D721Med (cell line): ENCODE results near the gene AGO3.
A peak's percentile ranks its signal among the peaks of the same experiment; 100 is the strongest.

Experiments
- DNase-seq: peaks from one replicate; pipeline ENCODE4 v3.0.0; 2011; ENCODE audit warnings: low spot score; ENCODE audit not compliant: insufficient read length
- FAIRE-seq: peaks from 2 replicates; lab custom pipeline; 2011; peaks lifted over from hg19 to GRCh38; lab: Jason Lieb, UNC
- TF ChIP-seq, protein P1 (sequence below): IDR thresholded peaks from 2 replicates; pipeline ENCODE4 v1.5.1; 2012; ENCODE audit warnings: mild to moderate bottlenecking, control low read depth; ENCODE audit not compliant: insufficient read depth; ENCODE audit errors: missing control alignments

The AGO3 gene

DNA sequence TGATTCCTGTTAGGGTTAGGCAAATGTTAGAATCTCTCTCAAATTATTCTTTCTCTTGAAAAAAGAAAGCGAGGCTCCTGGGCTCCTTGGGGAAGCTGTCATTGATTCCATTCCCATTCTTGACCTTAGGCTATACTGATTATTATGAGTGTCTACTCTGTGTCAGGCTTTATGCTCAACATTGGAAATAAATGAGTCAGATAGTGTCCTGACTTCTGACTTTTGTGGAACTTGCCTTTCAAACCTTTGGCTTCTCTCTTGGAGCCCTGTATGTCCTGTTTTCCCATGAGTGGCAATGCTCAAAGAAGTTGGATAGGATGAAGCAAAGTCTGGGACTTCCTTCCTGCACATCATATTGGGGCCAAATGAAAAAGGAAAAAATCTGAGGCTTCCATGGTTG is 36.2 kb upstream of the AGO3 start:
- TF ChIP-seq, protein P1, sequence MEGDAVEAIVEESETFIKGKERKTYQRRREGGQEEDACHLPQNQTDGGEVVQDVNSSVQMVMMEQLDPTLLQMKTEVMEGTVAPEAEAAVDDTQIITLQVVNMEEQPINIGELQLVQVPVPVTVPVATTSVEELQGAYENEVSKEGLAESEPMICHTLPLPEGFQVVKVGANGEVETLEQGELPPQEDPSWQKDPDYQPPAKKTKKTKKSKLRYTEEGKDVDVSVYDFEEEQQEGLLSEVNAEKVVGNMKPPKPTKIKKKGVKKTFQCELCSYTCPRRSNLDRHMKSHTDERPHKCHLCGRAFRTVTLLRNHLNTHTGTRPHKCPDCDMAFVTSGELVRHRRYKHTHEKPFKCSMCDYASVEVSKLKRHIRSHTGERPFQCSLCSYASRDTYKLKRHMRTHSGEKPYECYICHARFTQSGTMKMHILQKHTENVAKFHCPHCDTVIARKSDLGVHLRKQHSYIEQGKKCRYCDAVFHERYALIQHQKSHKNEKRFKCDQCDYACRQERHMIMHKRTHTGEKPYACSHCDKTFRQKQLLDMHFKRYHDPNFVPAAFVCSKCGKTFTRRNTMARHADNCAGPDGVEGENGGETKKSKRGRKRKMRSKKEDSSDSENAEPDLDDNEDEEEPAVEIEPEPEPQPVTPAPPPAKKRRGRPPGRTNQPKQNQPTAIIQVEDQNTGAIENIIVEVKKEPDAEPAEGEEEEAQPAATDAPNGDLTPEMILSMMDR, result no peak
- FAIRE-seq, result no peak
- no peak for DNase-seq

DNA sequence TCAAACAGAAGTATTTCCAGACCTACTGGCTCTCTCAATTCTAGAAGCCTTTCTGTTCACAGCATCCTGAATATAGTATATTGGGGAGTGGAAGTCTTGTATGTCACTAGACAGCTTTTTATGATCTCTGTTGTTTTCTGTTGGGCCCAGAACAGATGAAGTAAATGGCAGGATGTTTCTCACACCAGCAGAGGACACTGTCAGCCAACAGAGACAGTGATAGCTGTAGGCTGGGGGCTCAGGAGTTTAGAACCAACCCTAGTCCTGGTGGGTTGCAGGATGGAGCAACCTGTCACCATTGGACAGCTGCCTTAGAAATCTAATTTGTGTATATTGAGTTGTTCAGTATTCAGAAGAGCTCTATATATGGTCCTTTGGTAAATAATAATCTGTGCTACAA is 31.0 kb upstream of the AGO3 start:
- DNase-seq (no peak), FAIRE-seq (no peak)
- TF ChIP-seq, protein P1, result peak; percentile 26

GRCh38 chr1:35901235-35901634 is 29.7 kb upstream of the AGO3 start:
- TF ChIP-seq, protein P1, result no peak
- no peak for FAIRE-seq

GRCh38 chr1:35902671-35903070 is 28.2 kb upstream of the AGO3 start:
- TF ChIP-seq, protein P1, result no peak
- no peak for DNase-seq
- FAIRE-seq, result no peak

More at GRCh38 chr1:35901235-35901634, 29.7 kb upstream of the AGO3 start:
- DNase-seq, result no peak

- FAIRE-seq, result no peak
- DNase-seq, result no peak
- TF ChIP-seq, protein P1, result no peak
These were observed 16.2 kb upstream of the AGO3 start for GRCh38 chr1:35914717-35915116.

DNA sequence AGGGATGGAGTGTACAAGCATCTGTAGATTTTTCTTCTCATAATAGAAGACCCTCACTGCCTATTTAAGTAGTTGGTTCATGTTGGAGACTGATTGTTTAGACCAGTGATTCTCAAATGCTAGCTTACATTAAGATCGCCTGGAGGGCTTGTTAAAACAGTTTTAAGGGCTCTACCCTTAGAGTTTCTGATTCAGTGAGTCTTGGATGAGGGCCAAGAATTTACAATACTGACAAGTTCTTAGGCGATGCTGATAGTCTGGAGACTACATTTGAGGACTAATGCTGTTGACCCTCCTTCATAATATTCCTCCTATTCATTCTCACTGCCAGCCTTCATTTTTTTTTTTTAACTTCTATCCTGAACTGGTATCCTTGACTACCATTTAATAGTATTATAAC is 15.2 kb upstream of the AGO3 start:
- FAIRE-seq (no peak), DNase-seq (no peak)
- TF ChIP-seq, protein P1, result no peak

DNA sequence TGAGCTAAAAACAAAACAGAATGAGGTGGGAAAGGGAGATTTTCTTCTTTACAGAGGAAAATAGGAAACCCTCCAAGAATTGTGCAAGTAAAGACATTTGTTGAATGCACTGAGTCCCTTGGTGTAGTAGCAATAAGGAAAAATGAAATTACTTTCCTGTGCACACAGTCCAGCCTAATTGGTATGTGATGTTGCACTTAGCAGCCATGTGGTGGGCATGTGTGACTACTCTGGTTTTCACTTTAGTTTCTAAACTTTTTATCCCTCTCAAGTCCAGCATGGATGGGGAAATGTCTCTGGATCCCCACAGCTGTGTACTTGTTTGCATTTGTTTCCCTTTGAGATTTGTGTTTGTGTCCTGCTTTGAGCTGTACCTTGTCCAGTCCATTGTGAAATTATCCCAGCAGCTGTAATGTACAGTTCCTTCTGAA is 7.1 kb upstream of the AGO3 start:
- TF ChIP-seq, protein P1, result no peak
- DNase-seq (no peak), FAIRE-seq (no peak)
